HepG2 (cell line): Measurements from ENCODE around the gene CAPZB. TPM values are rescaled to one million over a fixed set of nuclear protein-coding genes. Genes with fewer than 3 reads are reported as not detected.

ENCODE experiments used
- ATF4 ChIP-seq, 2 experiments: fragments of 450-650 bp in 1 of 2; sonication (generic) in 1 of 2; formaldehyde crosslinking; IDR thresholded peaks; 2 replicates each; pipeline versions ENCODE4 v1.5.0 to v1.8.0; 2020 to 2022; ENCODE audit warnings: mild to moderate bottlenecking in 1 of 2, missing genetic modification reagents in 1 of 2
- ELF1 ChIP-seq: sonication (generic); formaldehyde crosslinking; IDR thresholded peaks from 2 replicates; pipeline ENCODE4 v1.4.0; 2020; ENCODE audit warnings: missing genetic modification reagents
- FOXA3 ChIP-seq: IDR thresholded peaks from 2 replicates; pipeline ENCODE4 v1.6.1; 2016; ENCODE audit warnings: missing genetic modification reagents, missing compliant biosample characterization
- GMEB2 ChIP-seq: IDR thresholded peaks from 2 replicates; pipeline ENCODE4 v1.6.1; 2016; ENCODE audit warnings: missing biosample characterization, missing genetic modification reagents, low read depth
- HNRNPL ChIP-seq: fragments of 200-400 bp; formaldehyde crosslinking; IDR thresholded peaks from 2 replicates; pipeline ENCODE4 v1.6.1; 2017; ENCODE audit warnings: mild to moderate bottlenecking, low read depth, low read length
- KIAA2018 ChIP-seq: sonication (generic); formaldehyde crosslinking; IDR thresholded peaks from 2 replicates; pipeline ENCODE4 v1.5.0; 2020; ENCODE audit warnings: mild to moderate bottlenecking, missing genetic modification reagents, borderline replicate concordance
- KLF11 ChIP-seq: IDR thresholded peaks from 2 replicates; pipeline ENCODE4 v1.6.1; 2016; ENCODE audit warnings: missing compliant biosample characterization
- MAX ChIP-seq: IDR thresholded peaks from 2 replicates; pipeline ENCODE4 v1.6.1; 2012; ENCODE audit warnings: inconsistent platforms
- POLR2G ChIP-seq: fragments of 200-400 bp; formaldehyde crosslinking; IDR thresholded peaks from 2 replicates; pipeline ENCODE4 v1.6.1; 2018; ENCODE audit warnings: mild to moderate bottlenecking, low read depth, low read length, moderate library complexity
- SIN3B ChIP-seq: fragments of 150-350 bp; IDR thresholded peaks from 2 replicates; pipeline ENCODE4 v1.6.1; 2014; ENCODE audit warnings: low read length
- TBP ChIP-seq: sonication (generic); formaldehyde crosslinking; IDR thresholded peaks from 2 replicates; pipeline ENCODE4 v1.5.0; 2020; ENCODE audit warnings: missing genetic modification reagents
- U2AF1 ChIP-seq: fragments of 200-400 bp; formaldehyde crosslinking; optimal IDR thresholded peaks from 2 replicates; pipeline ENCODE3; 2017; ENCODE audit warnings: mild to moderate bottlenecking, low read depth, low read length
- YEATS2 ChIP-seq: sonication (generic); formaldehyde crosslinking; IDR thresholded peaks from 2 replicates; pipeline ENCODE4 v1.4.0; 2020; ENCODE audit warnings: missing genetic modification reagents, borderline replicate concordance
- ZFX ChIP-seq: sonication (generic); formaldehyde crosslinking; IDR thresholded peaks from 2 replicates; pipeline ENCODE4 v1.4.0; 2020; ENCODE audit warnings: mild to moderate bottlenecking, low read depth, missing genetic modification reagents, moderate library complexity
- ZMYM4 ChIP-seq: sonication (generic); formaldehyde crosslinking; IDR thresholded peaks from 2 replicates; pipeline ENCODE4 v1.8.1; 2023; ENCODE audit warnings: mild to moderate bottlenecking, missing genetic modification reagents
- ZNF224 ChIP-seq: sonication (generic); formaldehyde crosslinking; IDR thresholded peaks from 2 replicates; pipeline ENCODE4 v1.5.0; 2020; ENCODE audit warnings: mild to moderate bottlenecking, missing genetic modification reagents
- ZNF251 ChIP-seq: sonication (generic); formaldehyde crosslinking; IDR thresholded peaks from 2 replicates; pipeline ENCODE4 v1.9.0; 2021; ENCODE audit warnings: mild to moderate bottlenecking, missing genetic modification reagents
- ZNF414 ChIP-seq: sonication (generic); formaldehyde crosslinking; IDR thresholded peaks from 2 replicates; pipeline ENCODE4 v1.5.0; 2020; ENCODE audit warnings: missing genetic modification reagents
- polyA plus RNA-seq, 8 experiments: library from polyadenylated mRNA; depleted of rRNA in 3 of 8; stranded (reverse) in 7 of 8; unstranded in 1 of 8; fragments of >200 nt; fragmentation: Illumina TruSeq in 4 of 8; extraction: Trizol in 4 of 8; gene quantifications; 2 replicates each; pipeline versions ENCODE4 v1.2.1 to v1.2.3, GENCODE V29; 2011 to 2016; ENCODE audit warnings: low read depth in 4 of 8, missing spikeins in 1 of 8, mixed read lengths in 1 of 8; ENCODE audit not compliant: insufficient read depth in 1 of 8
- total RNA-seq, 5 experiments: library from RNA; depleted of rRNA; stranded (reverse); fragments of >200 nt; fragmentation: Illumina TruSeq; extraction: Trizol; gene quantifications; 2 replicates each; pipeline ENCODE4 v1.2.3, GENCODE V29; 2016; ENCODE audit warnings: low read depth in 1 of 5

CAPZB gene
- total and polyA plus RNA-seq, 2 of the 13 experiments (the other 11 are each of a cell fraction or from before 2014, with no cell fraction given), result 58.9 to 76.9 TPM

GRCh38 chr1:19311931-19312781 lies 173.2 kb downstream of the CAPZB start, which contains the start of the genes AKR7A2 and SLC66A1 (continued):
- TF ChIP-seq KIAA2018 (CRISPR knock-in tag) (no peak), GMEB2 (CRISPR knock-in tag) (no peak), ZNF224 (CRISPR knock-in tag) (peak; percentile 47; the same call in 1 of the 2 replicates), SIN3B (no peak), ZNF414 (CRISPR knock-in tag) (0 out of 2 replicates have a peak, but pooled peaks have one; percentile 34), FOXA3 (no peak), YEATS2 (CRISPR knock-in tag) (peak; percentile 23; the same call in 1 of the 2 replicates), ZFX (CRISPR knock-in tag) (peak; percentile 89), ZNF251 (CRISPR knock-in tag) (peak; percentile 52; the same call in 1 of the 2 replicates), ZMYM4 (CRISPR knock-in tag) (peak; percentile 72), TBP (CRISPR knock-in tag) (no peak), U2AF1 (no peak), POLR2G (peak; percentile 82), HNRNPL (0 out of 2 replicates have a peak, but pooled peaks have one; percentile 68), MAX (peak; percentile 87), KLF11 (CRISPR knock-in tag) (0 out of 2 replicates have a peak, but pooled peaks have one; percentile 24), ATF4 (CRISPR knock-in tag; IDR thresholded peaks at IDR 0.05) (peak in 1 of 2 experiments; percentile 34; a peak in 1 of 4 replicates), ELF1 (CRISPR knock-in tag) (peak; percentile 27; the same call in 1 of the 2 replicates)
